GM18526 (cell line): ENCODE measurements around the gene BMP7.

Experiments used
- POLR2A ChIP-seq: IDR thresholded peaks from 3 replicates; pipeline ENCODE4 v1.6.1; 2011; ENCODE audit not compliant: insufficient read length; ENCODE audit errors: extremely low read depth

Gene BMP7

GRCh38 chr20:57236813-57237584, 29.4 kb downstream of the BMP7 start:
- no peak for TF ChIP-seq POLR2A

- TF ChIP-seq POLR2A, result no peak
Observed at GRCh38 chr20:57234556-57235251, 31.7 kb downstream of the BMP7 start.

- no peak for TF ChIP-seq POLR2A
Observed at GRCh38 chr20:57231951-57232428, 34.5 kb downstream of the BMP7 start.

- no peak for TF ChIP-seq POLR2A
Observed at GRCh38 chr20:57231161-57231560, 35.3 kb downstream of the BMP7 start.

- no peak for TF ChIP-seq POLR2A
Observed at GRCh38 chr20:57230247-57230646, 36.2 kb downstream of the BMP7 start.

GRCh38 chr20:57229490-57229889, 37.0 kb downstream of the BMP7 start:
- no peak for TF ChIP-seq POLR2A

- TF ChIP-seq POLR2A, result no peak
Observed at GRCh38 chr20:57225830-57226229, 40.6 kb downstream of the BMP7 start.

GRCh38 chr20:57225197-57225733, 41.2 kb downstream of the BMP7 start:
- no peak for TF ChIP-seq POLR2A

- no peak for TF ChIP-seq POLR2A
Observed at GRCh38 chr20:57224641-57225138, 41.8 kb downstream of the BMP7 start.

- TF ChIP-seq POLR2A, result no peak
Observed at GRCh38 chr20:57223648-57224489, 42.6 kb downstream of the BMP7 start.

GRCh38 chr20:57222631-57222950, 43.9 kb downstream of the BMP7 start:
- TF ChIP-seq POLR2A, result no peak

- no peak for TF ChIP-seq POLR2A
Observed at GRCh38 chr20:57221916-57222630, 44.4 kb downstream of the BMP7 start.

- no peak for TF ChIP-seq POLR2A
Observed at GRCh38 chr20:57220337-57221145, 45.9 kb downstream of the BMP7 start.
